ENCODE measurements around the gene ABI2. TPM values are rescaled to one million over a fixed set of nuclear protein-coding genes. Genes with fewer than 3 reads are reported as not detected.

ABI2 gene
- total RNA-seq, 1 donor from 2014 or later, result 31.7 TPM

DNA sequence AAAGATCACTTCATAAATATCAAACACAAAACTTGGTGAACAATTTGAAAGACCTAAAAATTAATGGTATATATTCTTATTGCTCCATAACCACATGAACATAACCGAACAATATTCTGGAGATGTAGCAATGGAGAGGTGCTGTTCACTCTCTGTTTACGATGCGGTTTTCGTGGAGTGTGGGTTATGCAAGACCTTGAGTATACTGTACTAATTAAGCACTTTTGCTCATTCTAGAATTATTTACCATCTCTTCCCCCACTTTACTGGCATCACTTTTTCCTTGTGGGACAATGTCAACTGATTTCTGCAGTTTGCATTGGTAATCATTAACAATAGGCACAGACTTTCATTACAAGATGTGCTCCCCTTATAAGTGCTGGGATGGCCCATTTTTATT is 109.3 kb downstream of the ABI2 start:
- DNase-seq (ENCODE audit: extremely low spot score in 2 of 2), result no peak
- no peak for TF ChIP-seq POLR2AphosphoS5 (IDR thresholded peaks at IDR 0.05; ENCODE audit: insufficient read depth in 1 of 2, low read depth in 1 of 2)
- no peak for TF ChIP-seq POLR2A (IDR thresholded peaks at IDR 0.05)
- TF ChIP-seq, protein P1, sequence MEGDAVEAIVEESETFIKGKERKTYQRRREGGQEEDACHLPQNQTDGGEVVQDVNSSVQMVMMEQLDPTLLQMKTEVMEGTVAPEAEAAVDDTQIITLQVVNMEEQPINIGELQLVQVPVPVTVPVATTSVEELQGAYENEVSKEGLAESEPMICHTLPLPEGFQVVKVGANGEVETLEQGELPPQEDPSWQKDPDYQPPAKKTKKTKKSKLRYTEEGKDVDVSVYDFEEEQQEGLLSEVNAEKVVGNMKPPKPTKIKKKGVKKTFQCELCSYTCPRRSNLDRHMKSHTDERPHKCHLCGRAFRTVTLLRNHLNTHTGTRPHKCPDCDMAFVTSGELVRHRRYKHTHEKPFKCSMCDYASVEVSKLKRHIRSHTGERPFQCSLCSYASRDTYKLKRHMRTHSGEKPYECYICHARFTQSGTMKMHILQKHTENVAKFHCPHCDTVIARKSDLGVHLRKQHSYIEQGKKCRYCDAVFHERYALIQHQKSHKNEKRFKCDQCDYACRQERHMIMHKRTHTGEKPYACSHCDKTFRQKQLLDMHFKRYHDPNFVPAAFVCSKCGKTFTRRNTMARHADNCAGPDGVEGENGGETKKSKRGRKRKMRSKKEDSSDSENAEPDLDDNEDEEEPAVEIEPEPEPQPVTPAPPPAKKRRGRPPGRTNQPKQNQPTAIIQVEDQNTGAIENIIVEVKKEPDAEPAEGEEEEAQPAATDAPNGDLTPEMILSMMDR (IDR thresholded peaks at IDR 0.05), result no peak
- intact Hi-C loops (cut with DNase I), result no loop called here
- Histone ChIP-seq H3K9me3 (no peaks in the 10 kb centered on the region), H3K4me1 (no peaks in the 10 kb centered on the region), H3K27me3 (no peaks in the 10 kb centered on the region), H3K4me3 (no peak overlapping the region), H3K36me3 (peaks cover 0 to 35% of the 10 kb centered on the region in 2 donors), H3K27ac (no peak overlapping the region)

DNA sequence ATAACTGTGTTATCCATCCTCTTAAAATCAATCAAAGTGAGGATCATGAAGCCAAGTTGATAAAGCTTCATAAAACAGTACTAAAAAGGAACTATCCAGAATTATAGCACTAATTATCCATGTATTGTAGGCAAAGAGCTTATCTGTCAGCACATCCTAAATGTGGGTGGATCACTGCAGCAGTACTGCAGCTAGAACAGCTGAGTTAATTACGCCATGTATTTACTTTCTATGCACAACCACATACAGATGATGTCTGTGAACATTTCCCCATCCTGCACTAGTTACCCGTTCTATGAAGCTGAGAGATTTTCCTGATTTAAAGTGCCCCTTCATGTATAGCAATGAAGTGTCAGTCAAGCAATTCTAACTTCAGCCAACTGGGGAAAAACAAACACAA is 110.3 kb downstream of the ABI2 start:
- H3K27ac ChIP-seq, result no peak overlapping the region
- H3K4me1 ChIP-seq, result no peaks in the 10 kb centered on the region
- intact Hi-C loops (cut with DNase I), result no loop called here
- TF ChIP-seq, protein P1 (IDR thresholded peaks at IDR 0.05), result no peak
- TF ChIP-seq POLR2A (IDR thresholded peaks at IDR 0.05) (no peak), POLR2AphosphoS5 (IDR thresholded peaks at IDR 0.05; ENCODE audit: insufficient read depth in 1 of 2, low read depth in 1 of 2) (no peak)
- H3K27me3 ChIP-seq, result no peaks in the 10 kb centered on the region
- DNase-seq (ENCODE audit: extremely low spot score in 2 of 2), result no peak
- H3K9me3 ChIP-seq, result no peaks in the 10 kb centered on the region
- H3K36me3 ChIP-seq, result peaks cover 0 to 34% of the 10 kb centered on the region in 2 donors
- no peak overlapping the region for H3K4me3 ChIP-seq

DNA sequence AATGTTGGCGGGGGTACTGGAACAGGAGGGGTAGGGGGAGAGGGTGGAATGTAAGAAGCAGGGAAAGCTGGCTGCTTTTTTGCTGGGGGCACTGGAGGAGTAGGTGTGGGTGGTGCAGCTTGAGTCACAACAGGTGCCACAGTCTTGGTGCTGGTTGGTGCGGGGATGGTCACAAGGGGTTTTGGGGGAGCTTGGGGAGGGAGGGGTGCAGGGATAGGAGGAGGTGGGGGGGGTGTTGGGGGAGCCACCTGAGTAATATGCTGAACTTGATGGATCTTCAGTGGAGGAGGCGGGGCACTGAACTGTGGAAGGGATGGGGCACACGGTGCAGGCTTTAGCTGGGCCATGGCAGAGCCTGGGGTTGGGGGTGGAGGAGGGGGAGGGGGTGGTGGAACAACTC is 112.5 kb downstream of the ABI2 start:
- peaks cover 0 to 53% of the 10 kb centered on the region in 2 donors for H3K36me3 ChIP-seq
- no peak overlapping the region for H3K27ac ChIP-seq
- no peak overlapping the region for H3K4me3 ChIP-seq
- H3K27me3 ChIP-seq, result no peaks in the 10 kb centered on the region
- no peaks in the 10 kb centered on the region for H3K4me1 ChIP-seq
- intact Hi-C loops (cut with DNase I), result no loop called here
- no peak for TF ChIP-seq POLR2A (IDR thresholded peaks at IDR 0.05)
- TF ChIP-seq, protein P1 (IDR thresholded peaks at IDR 0.05), result no peak
- no peak for TF ChIP-seq POLR2AphosphoS5 (IDR thresholded peaks at IDR 0.05; ENCODE audit: insufficient read depth in 1 of 2, low read depth in 1 of 2)
- no peaks in the 10 kb centered on the region for H3K9me3 ChIP-seq
- DNase-seq (ENCODE audit: extremely low spot score in 2 of 2), result no peak

DNA sequence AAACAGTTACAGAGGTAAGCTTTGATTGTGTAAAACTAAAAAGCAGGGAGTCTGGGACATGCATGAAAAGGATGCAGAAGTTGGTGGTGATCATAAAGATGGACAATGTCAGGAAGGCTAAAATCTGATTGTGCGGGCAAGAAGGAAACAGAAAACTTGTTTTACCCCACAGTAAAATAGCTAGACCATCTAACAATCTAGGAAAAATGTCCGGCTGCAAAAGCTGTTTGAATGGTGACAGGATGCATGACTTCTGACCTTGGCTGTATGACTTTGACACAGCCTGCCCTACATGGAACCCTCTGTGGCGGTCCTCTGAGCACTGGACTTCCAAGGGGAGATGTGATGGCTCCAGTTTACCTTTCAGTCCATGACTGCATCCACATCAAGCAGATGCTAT is 113.3 kb downstream of the ABI2 start:
- intact Hi-C loops (cut with DNase I), result no loop called here
- TF ChIP-seq, protein P1 (IDR thresholded peaks at IDR 0.05), result no peak
- no peak for TF ChIP-seq POLR2AphosphoS5 (IDR thresholded peaks at IDR 0.05; ENCODE audit: insufficient read depth in 1 of 2, low read depth in 1 of 2)
- TF ChIP-seq POLR2A (IDR thresholded peaks at IDR 0.05), result no peak
- H3K27me3 ChIP-seq, result no peaks in the 10 kb centered on the region
- DNase-seq (ENCODE audit: extremely low spot score in 2 of 2), result no peak
- H3K4me1 ChIP-seq, result no peaks in the 10 kb centered on the region
- no peaks in the 10 kb centered on the region for H3K9me3 ChIP-seq
- no peak overlapping the region for H3K4me3 ChIP-seq
- no peak overlapping the region for H3K27ac ChIP-seq
- H3K36me3 ChIP-seq, result peaks cover 0 to 60% of the 10 kb centered on the region in 2 donors

DNA sequence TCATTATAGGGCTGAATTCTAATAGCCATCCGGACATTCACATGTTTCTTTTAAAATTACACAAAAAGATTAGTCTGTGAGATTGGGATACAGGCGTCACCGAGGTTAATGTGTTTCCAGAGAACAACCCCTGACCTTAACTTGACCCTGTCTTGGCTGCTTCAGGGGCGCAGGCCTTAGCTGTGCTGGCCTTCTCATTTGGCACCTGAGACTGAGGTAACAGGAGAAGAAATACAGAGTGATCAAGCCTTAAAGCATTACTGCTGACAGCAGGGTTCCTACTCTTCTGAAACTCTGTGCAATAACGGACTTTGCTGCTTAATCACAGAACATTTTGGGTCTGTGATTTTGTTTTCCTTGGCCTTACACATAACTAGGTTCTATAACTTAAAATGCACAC is 114.3 kb downstream of the ABI2 start:
- no peak for DNase-seq (ENCODE audit: extremely low spot score in 2 of 2)
- Histone ChIP-seq H3K4me1 (no peaks in the 10 kb centered on the region), H3K4me3 (no peak overlapping the region), H3K27ac (no peak overlapping the region), H3K9me3 (no peaks in the 10 kb centered on the region), H3K36me3 (peaks cover 0 to 65% of the 10 kb centered on the region in 2 donors), H3K27me3 (no peaks in the 10 kb centered on the region)
- TF ChIP-seq POLR2A (IDR thresholded peaks at IDR 0.05) (no peak), POLR2AphosphoS5 (IDR thresholded peaks at IDR 0.05; ENCODE audit: insufficient read depth in 1 of 2, low read depth in 1 of 2) (no peak)
- TF ChIP-seq, protein P1 (IDR thresholded peaks at IDR 0.05), result no peak
- intact Hi-C loops (cut with DNase I), result no loop called here

Data from vagina (tissue), 2 donors.